Measurements from ENCODE around the gene SPAG16.

Gene SPAG16

DNA sequence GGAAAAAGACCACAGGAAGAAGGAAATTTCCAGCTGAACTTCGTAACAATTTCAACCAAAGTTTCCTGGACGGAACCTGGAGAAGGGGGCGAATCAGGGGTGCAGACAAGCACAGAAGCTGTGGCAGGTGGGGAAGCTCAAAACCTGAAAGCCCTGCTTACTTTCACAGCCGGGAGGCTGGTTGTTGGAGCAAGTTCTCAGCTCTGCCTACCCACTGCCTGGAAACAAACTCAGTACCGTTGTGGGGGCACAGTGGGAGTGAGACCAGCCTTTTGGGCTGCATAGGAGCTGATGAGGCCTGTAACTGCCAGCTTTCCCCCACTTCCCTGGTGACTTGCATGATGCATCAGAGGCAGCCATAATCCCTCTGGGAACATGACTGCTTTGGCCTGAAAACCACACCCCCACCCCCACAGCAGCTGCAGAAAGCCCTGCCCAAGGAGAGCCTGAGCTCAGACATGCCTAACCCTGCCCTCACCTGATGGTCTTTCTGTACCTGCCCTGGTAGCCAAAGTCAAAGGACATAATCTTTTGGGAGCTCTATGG, 919.6 kb downstream of the SPAG16 start:
- no peak for DNase-seq

DNA sequence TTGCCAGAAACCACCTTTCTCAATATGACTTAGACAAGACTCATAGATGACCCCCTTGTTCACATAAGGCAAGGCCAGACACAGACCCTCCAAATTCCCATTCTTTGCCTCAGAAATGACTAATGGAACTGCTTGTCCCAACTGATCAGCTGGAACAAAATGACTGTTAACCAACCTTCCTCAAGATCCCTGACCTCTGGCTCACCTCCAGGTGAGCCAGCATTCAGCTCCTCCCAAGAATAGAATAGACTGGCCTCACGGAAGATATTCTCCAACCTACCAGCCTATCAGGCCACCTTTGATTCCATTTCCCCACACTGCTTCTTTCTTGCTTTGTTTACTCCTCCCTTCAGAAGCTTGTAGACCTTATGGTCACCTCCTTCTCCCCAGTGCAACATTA, 930.8 kb downstream of the SPAG16 start:
- no peak for DNase-seq

DNA sequence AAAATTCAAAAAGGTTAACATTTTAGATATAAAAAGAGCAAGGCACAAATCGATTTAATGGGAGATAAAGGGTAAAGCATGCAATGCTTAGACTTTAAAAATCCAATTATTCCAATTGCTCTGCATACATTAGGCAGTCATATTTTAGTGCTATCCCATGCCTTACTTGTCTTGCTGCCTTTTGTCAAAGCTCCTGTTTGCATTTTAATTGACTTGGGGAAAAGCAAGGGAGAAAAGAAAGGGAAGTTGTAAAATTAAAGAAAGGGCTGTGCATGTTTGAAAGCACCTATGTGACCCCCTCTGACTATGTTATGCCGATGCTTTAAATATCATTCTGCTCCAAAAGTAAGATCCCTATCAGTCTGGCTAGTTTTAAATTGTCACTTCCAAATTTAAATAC, 932.9 kb downstream of the SPAG16 start:
- DNase-seq: no peak

DNA sequence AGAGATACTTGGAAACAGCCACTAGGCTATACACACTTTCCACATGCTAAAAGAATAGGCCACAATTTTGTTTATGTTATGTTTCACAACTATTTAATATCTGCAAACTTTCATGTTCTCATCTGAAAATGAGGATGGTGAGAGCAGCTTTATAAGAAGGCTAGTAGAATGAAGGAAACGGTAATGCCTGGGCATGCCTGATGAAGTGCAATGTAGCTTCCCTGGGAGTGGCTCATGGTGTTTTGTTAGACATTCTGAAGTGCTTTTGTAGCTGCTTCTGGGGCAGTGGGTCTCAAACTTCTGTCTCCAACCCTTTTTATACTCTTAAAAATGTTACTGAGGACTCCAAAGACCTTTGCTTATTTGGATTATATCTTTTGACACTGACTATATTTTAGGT, 933.3 kb downstream of the SPAG16 start:
- DNase-seq: no peak

DNA sequence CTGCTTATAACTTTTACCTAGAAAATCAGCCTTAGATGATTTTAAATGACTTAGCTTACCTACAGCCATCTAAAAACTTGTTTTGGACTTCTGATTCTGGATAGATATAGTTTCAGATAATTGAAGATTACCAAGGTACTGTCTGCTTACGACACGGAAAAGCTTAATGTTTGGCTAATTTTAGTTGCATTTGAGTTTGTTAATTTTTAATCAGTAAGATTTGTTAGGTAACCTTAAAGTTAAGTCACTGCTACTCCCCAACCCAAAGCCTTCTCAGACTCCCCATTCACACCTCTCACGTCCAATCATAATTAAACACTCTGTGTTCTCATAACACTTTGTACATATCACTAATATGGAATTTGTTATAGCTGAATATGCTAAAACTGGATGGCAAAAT, 936.0 kb downstream of the SPAG16 start:
- no peak for DNase-seq

DNA sequence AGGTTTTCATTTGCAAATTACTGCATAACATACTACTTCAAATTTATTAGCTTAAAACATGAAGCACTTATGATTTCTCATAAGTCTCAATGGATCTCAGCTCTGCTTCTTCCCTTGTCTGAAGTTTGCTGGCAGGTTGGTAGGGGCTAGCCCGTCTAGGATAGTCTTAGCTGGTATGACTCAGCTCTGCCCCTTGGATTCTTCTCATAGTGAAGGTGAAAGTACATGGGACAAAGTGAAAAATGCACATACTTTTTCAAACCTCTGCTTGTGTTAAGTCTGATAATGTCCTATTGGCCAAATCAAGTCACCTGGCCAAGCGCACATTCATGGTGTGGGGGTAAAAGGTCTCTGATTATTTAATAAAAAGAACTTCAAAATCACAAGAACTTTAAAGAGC, 941.8 kb downstream of the SPAG16 start:
- no peak for DNase-seq

DNA sequence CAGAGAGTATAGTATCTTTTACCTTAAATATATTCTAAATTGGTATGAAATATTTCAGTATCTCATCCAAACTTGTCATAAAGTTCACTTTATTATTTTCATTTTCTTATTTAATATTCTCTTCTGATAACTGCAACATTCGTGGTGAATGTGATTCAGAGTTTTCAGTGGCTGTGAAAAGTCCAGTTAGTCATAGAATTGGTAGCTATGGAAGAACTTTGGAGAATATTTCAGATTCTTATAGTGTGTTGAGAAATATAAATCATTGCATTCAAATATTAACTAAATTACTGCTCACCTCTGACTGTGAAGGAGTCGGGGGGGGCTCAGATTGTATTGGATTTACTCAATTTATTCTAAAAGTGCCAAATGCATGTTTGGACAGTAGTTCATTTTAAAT, 948.0 kb downstream of the SPAG16 start:
- no peak for DNase-seq

DNA sequence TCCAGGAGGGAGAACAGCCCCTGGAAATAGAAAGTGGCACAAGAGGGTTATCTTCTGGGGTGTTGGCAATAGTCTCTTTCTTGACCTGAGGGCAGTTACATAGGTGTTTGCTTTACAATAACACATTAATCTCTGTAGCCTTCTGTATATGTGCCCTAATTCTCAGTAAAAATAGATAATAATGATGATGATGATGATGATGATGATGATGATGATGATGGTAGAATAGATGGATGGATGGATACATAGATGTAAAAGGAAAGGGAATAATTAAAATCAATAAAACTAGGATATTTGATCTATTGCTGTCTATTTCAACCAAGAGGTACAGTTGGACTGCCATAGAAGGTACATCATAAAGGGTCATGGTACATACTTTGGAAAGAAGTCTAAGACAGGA, 948.9 kb downstream of the SPAG16 start:
- no peak for DNase-seq

DNA sequence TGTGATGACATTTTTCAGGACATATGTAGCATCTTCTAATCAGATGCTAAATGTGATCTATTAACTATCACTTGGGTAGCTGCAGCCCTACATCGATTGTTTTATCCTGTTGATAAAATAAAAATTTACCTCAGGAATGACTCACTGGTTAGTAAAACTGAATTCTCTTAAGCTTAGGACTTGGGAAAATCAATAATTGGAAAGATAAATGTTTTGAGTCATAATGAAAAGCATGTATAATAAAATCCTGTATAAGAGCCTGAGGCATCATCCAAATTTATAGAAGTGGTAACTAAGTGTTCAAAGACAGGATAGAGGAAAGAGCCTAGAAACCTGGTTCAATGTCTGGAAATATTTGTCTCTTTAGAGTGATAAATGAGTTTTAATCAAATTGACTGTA, 958.5 kb downstream of the SPAG16 start:
- DNase-seq: no peak

DNA sequence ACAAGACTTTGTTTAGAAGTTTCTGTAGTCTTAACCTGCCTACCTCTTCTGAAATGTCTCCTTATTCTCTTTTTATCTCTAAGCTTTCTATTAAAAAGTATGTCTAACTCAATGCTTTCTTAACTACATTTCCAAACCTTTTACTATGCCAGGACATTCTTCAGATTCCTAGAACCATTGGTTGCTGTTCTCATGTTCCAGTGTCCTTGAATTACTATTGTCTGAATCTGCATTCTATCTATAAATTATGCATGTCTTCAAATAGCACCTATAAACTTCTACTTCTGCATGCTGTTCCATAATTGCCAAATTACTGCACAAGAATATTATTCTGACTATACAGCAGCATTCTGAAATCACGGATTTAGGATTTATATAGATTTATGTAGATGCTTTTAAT, 960.6 kb downstream of the SPAG16 start:
- no peak for DNase-seq

DNA sequence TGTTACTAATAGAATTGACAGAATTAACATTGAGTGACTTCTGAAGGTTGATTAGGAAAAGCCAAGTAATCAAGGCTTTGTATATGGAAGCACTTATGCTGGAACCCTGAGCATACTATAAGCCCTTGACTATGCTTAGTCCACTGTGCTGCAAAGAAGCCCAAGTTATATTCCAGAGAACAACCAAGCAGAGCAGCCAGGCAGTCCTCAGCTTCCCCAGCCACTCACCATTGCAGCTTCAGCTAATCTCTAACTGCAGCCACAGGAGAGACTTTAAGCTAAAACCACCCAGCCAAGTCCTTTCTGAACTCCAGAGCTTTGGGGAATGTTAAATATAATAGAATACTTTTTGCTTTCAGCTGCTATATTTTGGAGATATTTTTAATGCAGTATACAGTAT, 962.2 kb downstream of the SPAG16 start:
- no peak for DNase-seq

DNA sequence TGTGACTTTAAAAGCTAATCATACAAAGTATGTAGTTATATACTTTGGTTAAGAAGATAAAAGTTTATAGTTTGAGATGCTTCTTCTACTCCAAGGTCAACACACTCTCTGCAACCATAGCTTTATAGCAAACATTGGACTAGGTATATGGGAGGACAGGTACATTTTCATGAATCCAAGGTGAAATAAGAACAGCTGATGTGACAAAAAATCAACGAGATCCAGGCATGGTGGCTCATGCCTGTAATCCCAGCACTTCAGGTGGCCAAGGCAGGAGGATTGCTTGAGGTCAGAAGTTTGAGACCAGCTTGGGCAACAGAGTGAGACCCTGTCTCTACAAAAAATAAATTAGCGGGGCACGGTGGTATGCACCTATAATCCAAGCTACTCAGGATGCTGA, 963.3 kb downstream of the SPAG16 start:
- DNase-seq: no peak

DNA sequence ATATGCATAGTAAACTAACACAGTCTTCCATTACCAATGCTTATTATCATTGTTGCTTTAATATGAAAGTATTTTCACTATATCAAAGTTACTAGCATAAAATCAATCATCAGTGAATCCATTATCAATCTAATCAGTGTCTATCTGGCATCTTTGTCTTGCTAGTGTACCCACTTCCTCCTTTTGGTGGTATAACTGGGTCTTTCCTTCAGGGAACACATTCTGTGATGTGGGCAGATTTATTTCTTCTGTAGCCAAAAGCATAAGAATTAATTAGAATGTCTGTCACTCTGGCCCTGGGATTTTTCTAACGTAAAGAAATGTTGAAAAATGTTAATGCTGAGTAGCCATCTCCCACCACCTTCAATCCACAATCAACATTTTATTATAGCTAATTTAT, 970.8 kb downstream of the SPAG16 start:
- no peak for DNase-seq

DNA sequence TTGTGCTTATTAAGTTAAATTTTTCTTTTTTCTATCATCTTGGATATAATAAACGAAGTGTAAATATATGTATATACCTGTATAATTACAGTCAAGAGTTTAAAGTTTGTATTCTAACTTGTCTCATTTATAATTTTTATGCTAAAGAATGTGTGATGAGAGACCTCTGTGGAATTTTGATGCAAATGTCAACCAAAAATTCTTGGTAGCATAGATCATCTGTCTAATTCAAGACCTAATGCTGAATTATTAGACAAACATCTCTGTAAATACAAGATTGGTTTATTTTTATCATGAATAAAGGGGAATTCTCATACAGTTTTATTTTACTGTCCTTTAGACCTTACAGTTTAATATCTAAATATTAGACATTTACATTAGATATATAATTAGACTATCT, 977.4 kb downstream of the SPAG16 start:
- no peak for DNase-seq

DNA sequence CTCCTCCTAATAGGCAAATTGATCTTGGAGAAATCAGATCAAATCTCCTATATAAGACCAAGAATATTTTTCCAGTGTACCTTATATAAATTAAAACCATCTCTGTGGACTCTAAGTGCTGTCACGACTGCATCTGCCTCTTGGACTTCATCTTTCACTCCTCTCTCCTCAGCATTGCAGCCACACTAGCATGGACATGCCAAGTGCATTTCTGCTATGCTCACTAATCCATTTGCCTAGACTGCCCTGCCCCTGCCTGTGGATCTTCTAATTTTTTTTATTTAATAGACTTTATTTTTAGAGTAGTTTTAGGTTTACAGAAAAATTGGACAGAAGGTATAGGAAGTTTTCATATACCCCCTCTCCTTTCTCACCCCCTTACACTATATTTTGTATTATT, 979.9 kb downstream of the SPAG16 start:
- DNase-seq: no peak

DNA sequence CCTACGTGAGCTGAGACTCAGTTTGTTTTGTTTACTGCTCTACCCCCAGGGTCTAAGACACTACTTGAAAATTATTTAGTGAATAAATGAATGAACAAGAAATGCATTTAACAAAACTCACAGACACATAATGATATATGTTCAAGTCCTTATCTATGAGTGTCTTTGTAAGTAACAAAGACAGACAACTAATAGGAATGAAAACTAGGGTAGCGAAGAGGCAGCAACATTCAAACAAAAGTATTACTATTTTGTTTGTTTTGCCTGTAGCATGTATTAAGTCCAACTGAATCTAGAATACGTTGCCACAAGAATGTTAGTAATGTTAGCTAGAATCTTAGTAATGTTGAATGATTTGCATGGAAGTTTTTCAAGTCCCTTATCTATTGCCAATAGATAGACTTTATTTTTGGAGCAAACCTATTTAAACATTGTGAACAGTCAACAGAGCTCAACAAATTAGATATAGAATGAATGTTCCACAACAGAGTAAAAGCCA, 981.8 kb downstream of the SPAG16 start:
- DNase-seq: no peak

DNA sequence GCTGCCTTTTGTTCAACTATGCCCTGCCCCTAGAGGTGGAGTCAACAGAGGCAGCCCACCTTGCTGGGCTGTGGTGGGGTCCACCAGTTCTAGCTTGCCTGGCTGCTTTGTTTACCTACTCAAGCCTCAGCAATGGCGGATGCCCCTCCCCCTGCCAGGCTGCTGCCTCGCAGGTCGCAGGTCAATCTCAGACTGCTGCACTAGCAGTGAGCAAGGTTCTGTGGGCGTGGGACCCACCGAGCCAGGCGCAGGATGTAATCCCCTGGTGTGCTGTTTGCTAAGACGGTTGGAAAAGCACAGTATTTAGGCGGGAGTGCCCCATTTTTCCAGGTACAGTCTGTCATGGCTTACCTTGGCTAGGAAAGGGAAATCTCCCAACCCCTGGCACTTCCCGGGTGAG, 993.6 kb downstream of the SPAG16 start:
- no peak for DNase-seq

DNA sequence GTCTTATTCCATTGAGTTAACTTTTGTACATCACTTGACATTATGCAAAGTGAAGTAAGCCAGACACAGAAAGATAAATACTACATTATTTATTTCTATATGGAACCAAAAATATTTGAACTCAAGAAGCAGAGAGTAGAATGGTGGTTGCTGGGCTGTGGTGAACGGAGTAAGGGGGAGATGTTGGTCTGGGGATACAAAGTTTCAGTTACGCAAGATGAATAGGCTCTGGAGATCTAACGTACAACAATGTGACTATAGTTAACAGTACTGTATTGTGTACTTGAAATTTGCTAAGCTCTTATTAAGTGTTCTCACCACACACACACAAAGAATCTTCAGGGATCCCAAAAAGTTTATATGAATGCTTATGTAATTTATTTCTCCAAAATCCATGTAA, 1001.7 kb downstream of the SPAG16 start:
- no peak for DNase-seq

DNA sequence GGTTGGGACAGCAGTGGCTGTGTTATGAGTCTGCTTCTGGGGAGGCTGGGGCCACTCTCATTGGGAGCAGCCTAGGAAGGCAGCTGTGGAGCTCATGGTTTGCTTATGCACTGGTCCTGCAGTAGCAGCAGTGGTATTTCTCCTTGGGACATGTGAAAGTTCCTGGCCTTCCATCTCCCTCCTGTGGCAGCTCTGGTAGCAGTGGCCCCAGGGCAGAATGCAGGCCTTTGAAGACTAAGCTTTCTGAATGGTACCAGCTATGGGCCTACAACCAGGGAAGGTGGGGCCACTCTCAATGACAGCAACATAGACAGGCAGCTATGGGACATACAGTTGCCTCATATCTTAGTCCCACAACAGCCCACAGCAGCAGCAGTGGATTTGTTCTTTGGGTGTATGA, 1009.3 kb downstream of the SPAG16 start:
- DNase-seq: no peak

DNA sequence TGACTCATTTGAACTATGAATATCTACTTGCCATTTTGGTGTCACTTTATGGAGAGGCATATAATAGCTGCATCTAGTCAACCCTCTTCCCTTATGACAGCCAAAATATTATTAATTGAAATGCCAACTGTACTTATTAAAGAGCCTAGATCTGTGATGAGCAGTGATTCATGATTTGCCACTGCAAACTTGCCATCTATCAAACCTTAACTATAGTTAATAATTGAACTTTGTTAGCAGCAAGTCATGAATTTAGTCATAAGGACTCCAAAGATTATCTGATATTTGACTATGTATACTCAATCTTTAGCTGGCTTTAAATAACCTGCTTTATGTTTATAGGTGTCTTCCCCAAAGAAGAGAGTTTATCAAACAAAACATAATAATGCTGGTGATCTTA, 1010.2 kb downstream of the SPAG16 start:
- DNase-seq: no peak

DNA sequence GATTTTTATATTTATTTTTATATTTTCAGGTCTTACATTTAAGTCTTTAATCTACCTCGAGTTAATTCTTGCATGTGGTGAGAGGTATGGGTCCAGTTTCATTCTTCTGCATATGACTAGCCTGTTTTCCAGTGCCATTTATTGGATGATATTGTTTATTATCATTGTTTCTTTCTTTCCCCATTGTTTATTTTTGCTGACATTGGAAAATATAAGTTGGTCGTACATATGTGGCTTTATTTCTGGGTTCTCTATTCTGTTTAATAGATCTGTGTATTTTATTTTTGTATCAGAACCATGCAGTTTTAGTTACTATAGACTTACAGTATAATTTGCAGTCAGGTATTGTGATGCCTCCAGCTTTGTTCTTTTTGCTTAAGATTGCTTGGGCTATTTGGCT, 1013.2 kb downstream of the SPAG16 start:
- DNase-seq: no peak

DNA sequence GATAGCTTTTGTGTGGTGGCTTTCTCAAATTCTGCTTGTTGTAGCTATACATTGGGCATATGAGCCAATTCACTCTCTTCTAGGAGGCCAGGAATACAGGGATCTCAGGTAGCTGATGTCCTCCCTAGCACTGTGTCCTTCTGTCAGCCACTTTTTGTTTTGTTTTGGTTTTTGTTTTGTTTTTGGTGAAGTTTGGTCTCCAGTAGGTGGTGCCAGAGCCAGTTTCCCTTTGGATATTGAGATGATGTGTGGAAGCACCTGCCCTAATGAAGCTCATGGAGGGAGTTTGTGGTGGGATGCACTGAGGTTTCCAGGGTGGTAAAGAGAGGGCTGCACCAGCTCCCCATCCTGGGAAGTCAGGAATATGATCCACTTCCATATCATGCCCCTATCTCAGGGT, 1026.1 kb downstream of the SPAG16 start:
- no peak for DNase-seq

DNA sequence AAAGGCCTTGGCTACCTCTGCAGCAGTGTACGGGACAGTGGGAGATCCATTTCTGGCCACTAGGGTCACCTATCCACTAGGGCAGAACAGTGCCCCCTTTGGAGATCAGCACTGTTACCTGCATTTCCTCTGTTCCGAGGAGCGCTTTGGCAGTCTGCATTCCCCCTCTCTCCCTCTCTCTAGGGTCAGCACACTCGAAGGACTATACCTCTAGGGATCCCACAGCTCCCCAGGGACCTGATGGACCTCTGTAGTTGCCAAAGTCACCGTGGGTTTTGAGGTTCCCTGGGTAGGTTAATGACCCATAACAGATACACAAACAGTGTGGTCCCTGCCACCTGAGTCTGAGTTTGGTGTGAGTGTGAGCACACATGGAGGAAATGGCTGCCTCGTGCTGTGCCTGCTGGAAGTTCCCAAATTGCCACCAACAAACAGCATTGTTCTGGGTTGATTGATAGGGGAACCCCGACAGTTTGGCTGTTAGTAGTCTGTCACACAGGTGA, 1026.8 kb downstream of the SPAG16 start:
- DNase-seq: no peak

DNA sequence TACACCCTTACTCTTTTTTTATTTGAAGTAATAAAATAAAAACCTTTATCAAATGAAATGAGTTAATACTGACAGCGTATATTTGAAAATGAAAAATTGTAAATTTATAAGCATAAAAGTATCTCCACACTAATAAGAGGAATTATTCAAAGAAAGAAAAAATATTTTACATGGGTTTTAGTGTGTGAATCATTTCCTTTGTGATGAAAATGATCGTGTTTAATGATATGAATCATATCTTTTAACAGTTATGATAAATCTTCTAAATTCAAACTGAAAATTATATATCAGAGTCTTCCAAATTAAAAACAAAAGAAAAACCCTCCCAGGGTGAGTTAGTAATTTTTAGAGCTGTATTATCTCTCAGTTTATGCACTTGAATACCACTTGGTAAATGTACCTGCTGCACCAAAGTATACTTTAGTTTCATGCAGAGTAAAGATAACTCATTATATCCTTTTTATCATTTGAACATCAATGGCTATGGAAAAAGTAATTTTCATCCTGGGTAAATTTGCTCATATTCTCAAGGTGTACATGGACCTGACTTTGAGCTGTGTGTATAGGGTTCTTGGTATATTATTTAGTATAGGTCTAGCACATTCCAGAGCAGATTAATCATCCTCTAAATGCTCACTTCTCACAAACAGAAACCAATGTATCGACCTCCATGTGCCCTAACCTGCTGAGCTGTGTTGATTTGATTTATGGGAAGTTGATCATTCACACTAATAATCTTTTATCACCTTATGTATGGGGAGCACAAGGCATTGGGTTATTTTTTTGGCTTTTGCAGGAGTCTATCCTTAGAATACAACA, 1027.9 kb downstream of the SPAG16 start:
- no peak for DNase-seq

DNA sequence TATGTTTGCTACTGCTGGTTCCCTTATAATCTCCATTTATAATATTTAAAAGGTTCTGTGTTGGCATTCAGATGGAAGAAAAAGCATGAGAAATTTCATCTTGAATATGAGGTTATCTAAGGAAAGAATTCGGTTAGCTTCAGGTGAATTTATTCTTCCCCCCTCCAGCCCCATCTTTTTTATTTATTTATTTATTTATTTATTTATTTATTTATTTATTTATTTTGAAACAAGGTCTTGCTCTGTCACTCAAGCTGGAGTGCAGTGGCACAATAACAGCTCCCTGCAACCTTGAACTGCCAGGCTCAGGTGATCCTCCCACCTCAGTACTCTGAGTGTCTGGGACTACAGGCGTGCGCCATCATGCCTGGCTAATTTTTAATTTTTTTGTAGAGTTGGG, 1031.1 kb downstream of the SPAG16 start:
- no peak for DNase-seq

Measured in DMS79 (cell line).